SU-DHL-6 (cell line): ENCODE measurements around the gene NBPF3.

Source experiments
- CTCF ChIP-seq: fragments of 200-600 bp; sonication (generic); IDR thresholded peaks from one replicate; pipeline ENCODE4 v1.5.1; 2017; ENCODE audit warnings: antibody characterized with exemption, mild to moderate bottlenecking, low read length, moderate library complexity; ENCODE audit not compliant: insufficient read depth, poor library complexity, severe bottlenecking
- EZH2phosphoT487 ChIP-seq: fragments of 200-600 bp; sonication (generic), shearing (Covaris generic); conservative IDR thresholded peaks from 2 replicates; pipeline ENCODE4 v1.6.1; 2018; ENCODE audit warnings: mild to moderate bottlenecking, antibody characterized with exemption, low read length, moderate library complexity, mixed read lengths

DNA sequence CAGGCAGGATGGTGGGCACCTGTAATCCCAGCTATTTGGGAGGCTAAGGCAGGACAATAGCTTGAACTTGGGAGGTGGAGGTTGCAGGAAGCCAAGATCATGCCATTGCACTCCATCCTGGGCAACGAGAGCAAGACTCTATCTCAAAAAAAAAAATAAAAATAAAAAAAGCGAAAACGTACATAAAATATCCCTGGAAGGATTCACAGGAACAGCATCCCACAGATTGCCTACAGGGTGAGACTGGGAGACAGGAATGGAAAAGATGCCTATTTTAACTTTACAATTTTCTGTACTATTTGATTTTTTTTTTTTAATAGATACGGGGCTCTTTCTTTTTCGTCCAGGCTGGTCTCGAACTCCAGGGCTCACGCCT lies 604 bp upstream of the NBPF3 start:
- TF ChIP-seq CTCF, result no peak
- TF ChIP-seq EZH2phosphoT487, result no peak
